PC-9 (cell line): ENCODE data around the gene GREB1L.

ENCODE experiments used
- CTCF ChIP-seq: fragments of 200-600 bp; sonication (generic); conservative IDR thresholded peaks from 2 replicates; pipeline ENCODE4 v1.6.1; 2017; ENCODE audit warnings: mixed run types, antibody characterized with exemption, mild to moderate bottlenecking, moderate library complexity
- EZH2 ChIP-seq: fragments of 200-600 bp; sonication (generic); IDR thresholded peaks from 2 replicates; pipeline ENCODE4 v1.8.0; 2017; ENCODE audit warnings: antibody characterized with exemption, low read depth

- TF ChIP-seq CTCF (no peak), EZH2 (no peak)
Measured at GRCh38 chr18:21341141-21341540, 99.1 kb downstream of the GREB1L start.
